Fibroblast of lung (primary cell): Measurements from ENCODE around the gene RER1. TPM values are rescaled to one million over a fixed set of nuclear protein-coding genes. Genes with fewer than 3 reads are reported as not detected.

ENCODE experiments used
- DNase-seq, 2 donors: peaks; one replicate each; pipeline versions ENCODE4 v3.0.0 to v3.0.0-alpha.2; 2010; ENCODE audit warnings: low read depth in 2 of 2
- H2AFZ ChIP-seq: 2 replicates; pipeline ENCODE4 v1.5.1; 2012; ENCODE audit warnings: low read length, control low read depth, inconsistent platforms
- H3K27ac ChIP-seq: 2 replicates; pipeline ENCODE4 v1.5.1; 2011; ENCODE audit warnings: low read length, control low read depth; ENCODE audit not compliant: insufficient read depth
- H3K27me3 ChIP-seq: 2 replicates; pipeline ENCODE4 v1.5.1; 2011; ENCODE audit warnings: mild to moderate bottlenecking, low read length; ENCODE audit not compliant: control insufficient read depth, insufficient read depth
- H3K36me3 ChIP-seq: 2 replicates; pipeline ENCODE4 v1.5.1; 2011; ENCODE audit warnings: low read length; ENCODE audit not compliant: control insufficient read depth, insufficient read depth
- H3K4me1 ChIP-seq: 2 replicates; pipeline ENCODE4 v1.5.1; 2011; ENCODE audit warnings: low read length; ENCODE audit not compliant: control insufficient read depth, insufficient read depth; ENCODE audit errors: extremely low read depth
- H3K4me2 ChIP-seq: 2 replicates; pipeline ENCODE4 v1.5.1; 2011; ENCODE audit warnings: low read length, control low read depth; ENCODE audit not compliant: insufficient read depth; ENCODE audit errors: extremely low read depth
- H3K4me3 ChIP-seq, 4 experiments: fragments of 200-600 bp in 1 of 4; sonication (generic) in 1 of 4; replicated peaks in 1 of 4; 2 replicates each; pipeline ENCODE4 v1.5.1; 2011 to 2016; ENCODE audit warnings: low read length in 4 of 4, low read depth in 3 of 4, mild to moderate bottlenecking in 3 of 4, control low read depth in 2 of 4, inconsistent platforms in 1 of 4, mixed read lengths in 1 of 4; ENCODE audit not compliant: insufficient read depth in 1 of 4; ENCODE audit errors: control extremely low read depth in 1 of 4
- H3K79me2 ChIP-seq: 2 replicates; pipeline ENCODE4 v1.5.1; 2012; ENCODE audit warnings: mild to moderate bottlenecking, low read length, inconsistent platforms; ENCODE audit not compliant: control insufficient read depth, insufficient read depth
- H3K9ac ChIP-seq: 2 replicates; pipeline ENCODE4 v1.5.1; 2011; ENCODE audit warnings: mild to moderate bottlenecking, low read length, control low read depth; ENCODE audit not compliant: insufficient read depth
- H3K9me3 ChIP-seq: 2 replicates; pipeline ENCODE4 v1.5.1; 2012; ENCODE audit warnings: low read depth, low read length; ENCODE audit not compliant: control insufficient read depth, insufficient read depth
- H4K20me1 ChIP-seq: 2 replicates; pipeline ENCODE4 v1.5.1; 2011; ENCODE audit warnings: low read length; ENCODE audit not compliant: control insufficient read depth, insufficient read depth; ENCODE audit errors: extremely low read depth
- CTCF ChIP-seq, 2 donors: IDR thresholded peaks in 1 of 2; conservative IDR thresholded peaks in 1 of 2; 1 replicate in 1 of 2; 2 replicates in 1 of 2; pipeline ENCODE4 v1.5.1; 2011 to 2012; ENCODE audit warnings: low read length in 2 of 2, control low read depth in 1 of 2, inconsistent platforms in 1 of 2, low read depth in 1 of 2, mild to moderate bottlenecking in 1 of 2
- EZH2 ChIP-seq: IDR thresholded peaks from 2 replicates; pipeline ENCODE4 v1.5.1; 2012; ENCODE audit warnings: low read length, control low read depth, mild to moderate bottlenecking; ENCODE audit errors: missing control alignments
- polyA plus RNA-seq, 2 donors: library from polyadenylated mRNA; depleted of rRNA in 1 of 2; stranded (reverse) in 1 of 2; unstranded in 1 of 2; fragments of >200 nt; gene quantifications; 2 replicates each; pipeline ENCODE4 v1.2.1, GENCODE V29; 2011 to 2012; ENCODE audit warnings: missing spikeins in 1 of 2
- total RNA-seq: library from RNA; depleted of rRNA; stranded (reverse); fragments of >200 nt; gene quantifications from 2 replicates; pipeline ENCODE4 v1.2.1, GENCODE V29; 2014

Gene RER1
- total and polyA plus RNA-seq, 2 donors (not counting 1 experiment from before 2014, with no cell fraction given) = 76.1 to 271 TPM

DNA sequence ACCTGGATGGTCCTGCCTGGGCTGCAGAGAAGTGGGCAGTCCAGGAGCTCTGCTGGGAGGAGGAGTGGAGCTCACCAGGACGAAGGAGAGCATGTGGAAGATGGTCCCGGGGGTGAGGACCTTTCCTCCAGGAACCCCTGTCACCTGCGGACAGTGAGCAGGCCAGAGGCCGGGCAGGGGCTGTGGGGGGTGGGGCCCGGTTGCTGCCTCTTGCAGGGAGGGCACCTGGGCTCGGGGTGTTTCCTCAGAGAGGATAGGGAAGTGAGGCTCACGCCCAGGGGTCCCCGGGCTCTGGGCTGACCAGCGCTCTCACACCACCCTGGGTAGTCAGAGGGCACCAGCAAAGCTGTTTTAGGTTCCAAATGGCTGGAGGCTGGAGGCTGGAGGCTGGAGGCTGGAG lies 43.5 kb downstream of the RER1 start:
- Histone ChIP-seq H3K4me1 (no peaks in the 10 kb centered on the region), H3K9me3 (no peaks in the 10 kb centered on the region), H3K79me2 (no peaks in the 10 kb centered on the region), H3K27ac (no peak overlapping the region), H3K4me2 (no peak overlapping the region), H3K27me3 (no peaks in the 10 kb centered on the region), H2AFZ (no peak overlapping the region), H4K20me1 (no peaks in the 10 kb centered on the region), H3K36me3 (no peaks in the 10 kb centered on the region), H3K4me3 (no peak overlapping the region), H3K9ac (no peak overlapping the region)
- TF ChIP-seq EZH2 = no peak
- no peak for TF ChIP-seq CTCF (conservative IDR thresholded peaks at IDR 0.05 in 1 of 2, IDR thresholded peaks at IDR 0.05 in 1 of 2; ENCODE audit: low read depth in 1 of 2, low read length in 2 of 2)
- no peak for DNase-seq

- H3K9ac ChIP-seq = no peak overlapping the region
- H3K79me2 ChIP-seq = no peaks in the 10 kb centered on the region
- no peaks in the 10 kb centered on the region for H3K9me3 ChIP-seq
- no peak overlapping the region for H3K4me3 ChIP-seq
- H4K20me1 ChIP-seq = no peaks in the 10 kb centered on the region
- no peak overlapping the region for H2AFZ ChIP-seq
- no peak for TF ChIP-seq EZH2
- no peak for TF ChIP-seq CTCF (conservative IDR thresholded peaks at IDR 0.05 in 1 of 2, IDR thresholded peaks at IDR 0.05 in 1 of 2; ENCODE audit: low read depth in 1 of 2, low read length in 2 of 2)
- H3K36me3 ChIP-seq = no peaks in the 10 kb centered on the region
- no peaks in the 10 kb centered on the region for H3K27me3 ChIP-seq
- DNase-seq = no peak
- H3K27ac ChIP-seq = no peak overlapping the region
- no peaks in the 10 kb centered on the region for H3K4me1 ChIP-seq
- H3K4me2 ChIP-seq = no peak overlapping the region
Measured at GRCh38 chr1:2435746-2436355, 44.2 kb downstream of the RER1 start.

- no peak for DNase-seq
- Histone ChIP-seq H3K4me2 (no peak overlapping the region), H3K4me1 (no peaks in the 10 kb centered on the region), H3K4me3 (no peak overlapping the region), H3K36me3 (no peaks in the 10 kb centered on the region), H3K9me3 (no peaks in the 10 kb centered on the region), H3K9ac (no peak overlapping the region), H3K27ac (no peak overlapping the region), H2AFZ (no peak overlapping the region), H3K27me3 (peaks cover 2% of the 10 kb centered on the region), H4K20me1 (no peaks in the 10 kb centered on the region), H3K79me2 (no peaks in the 10 kb centered on the region)
- TF ChIP-seq EZH2 (no peak), CTCF (conservative IDR thresholded peaks at IDR 0.05 in 1 of 2, IDR thresholded peaks at IDR 0.05 in 1 of 2; ENCODE audit: low read depth in 1 of 2, low read length in 2 of 2) (no peak)
Measured at GRCh38 chr1:2436876-2437275, 45.2 kb downstream of the RER1 start.
